Measurements from ENCODE around the gene OR2J2.

- TF ChIP-seq, protein P1, sequence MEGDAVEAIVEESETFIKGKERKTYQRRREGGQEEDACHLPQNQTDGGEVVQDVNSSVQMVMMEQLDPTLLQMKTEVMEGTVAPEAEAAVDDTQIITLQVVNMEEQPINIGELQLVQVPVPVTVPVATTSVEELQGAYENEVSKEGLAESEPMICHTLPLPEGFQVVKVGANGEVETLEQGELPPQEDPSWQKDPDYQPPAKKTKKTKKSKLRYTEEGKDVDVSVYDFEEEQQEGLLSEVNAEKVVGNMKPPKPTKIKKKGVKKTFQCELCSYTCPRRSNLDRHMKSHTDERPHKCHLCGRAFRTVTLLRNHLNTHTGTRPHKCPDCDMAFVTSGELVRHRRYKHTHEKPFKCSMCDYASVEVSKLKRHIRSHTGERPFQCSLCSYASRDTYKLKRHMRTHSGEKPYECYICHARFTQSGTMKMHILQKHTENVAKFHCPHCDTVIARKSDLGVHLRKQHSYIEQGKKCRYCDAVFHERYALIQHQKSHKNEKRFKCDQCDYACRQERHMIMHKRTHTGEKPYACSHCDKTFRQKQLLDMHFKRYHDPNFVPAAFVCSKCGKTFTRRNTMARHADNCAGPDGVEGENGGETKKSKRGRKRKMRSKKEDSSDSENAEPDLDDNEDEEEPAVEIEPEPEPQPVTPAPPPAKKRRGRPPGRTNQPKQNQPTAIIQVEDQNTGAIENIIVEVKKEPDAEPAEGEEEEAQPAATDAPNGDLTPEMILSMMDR (IDR thresholded peaks at IDR 0.05): no peak
- no peak for TF ChIP-seq POLR2A (IDR thresholded peaks at IDR 0.05)
Measured at GRCh38 chr6:29141606-29142005, 29.1 kb upstream of the OR2J2 start.

Data from Peyer's patch (tissue), 4 donors.